CD4-positive, alpha-beta T cell treated with Interleukin-15 for 1 hour (primary cell): ENCODE measurements around the gene LCK.
"Not testable (repeated sequence)": the region's sequence is repeated elsewhere in the genome, so short reads cannot be mapped to it uniquely, and the experiment has no call there.

ENCODE experiments used
- DNase-seq: peaks from one replicate; pipeline ENCODE4 v3.0.0-alpha.2; 2020

Gene LCK

DNA sequence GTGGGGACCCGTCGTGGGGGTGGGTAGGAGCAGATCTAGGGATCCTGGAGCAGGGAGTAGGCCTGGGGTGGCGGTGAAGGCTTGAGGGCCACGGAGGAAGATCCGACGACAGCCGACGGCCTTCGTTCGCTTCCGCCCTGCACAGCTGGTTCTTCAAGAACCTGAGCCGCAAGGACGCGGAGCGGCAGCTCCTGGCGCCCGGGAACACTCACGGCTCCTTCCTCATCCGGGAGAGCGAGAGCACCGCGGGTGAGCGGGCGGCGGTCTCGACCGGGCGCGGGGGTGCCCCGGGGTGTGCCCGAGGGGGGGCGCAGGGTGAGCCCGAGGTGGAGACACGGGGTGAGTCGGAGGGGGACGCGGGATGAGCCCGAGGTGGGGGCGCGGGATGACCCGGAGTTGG is 24.4 kb downstream of the LCK start:
- no peak for DNase-seq

DNA sequence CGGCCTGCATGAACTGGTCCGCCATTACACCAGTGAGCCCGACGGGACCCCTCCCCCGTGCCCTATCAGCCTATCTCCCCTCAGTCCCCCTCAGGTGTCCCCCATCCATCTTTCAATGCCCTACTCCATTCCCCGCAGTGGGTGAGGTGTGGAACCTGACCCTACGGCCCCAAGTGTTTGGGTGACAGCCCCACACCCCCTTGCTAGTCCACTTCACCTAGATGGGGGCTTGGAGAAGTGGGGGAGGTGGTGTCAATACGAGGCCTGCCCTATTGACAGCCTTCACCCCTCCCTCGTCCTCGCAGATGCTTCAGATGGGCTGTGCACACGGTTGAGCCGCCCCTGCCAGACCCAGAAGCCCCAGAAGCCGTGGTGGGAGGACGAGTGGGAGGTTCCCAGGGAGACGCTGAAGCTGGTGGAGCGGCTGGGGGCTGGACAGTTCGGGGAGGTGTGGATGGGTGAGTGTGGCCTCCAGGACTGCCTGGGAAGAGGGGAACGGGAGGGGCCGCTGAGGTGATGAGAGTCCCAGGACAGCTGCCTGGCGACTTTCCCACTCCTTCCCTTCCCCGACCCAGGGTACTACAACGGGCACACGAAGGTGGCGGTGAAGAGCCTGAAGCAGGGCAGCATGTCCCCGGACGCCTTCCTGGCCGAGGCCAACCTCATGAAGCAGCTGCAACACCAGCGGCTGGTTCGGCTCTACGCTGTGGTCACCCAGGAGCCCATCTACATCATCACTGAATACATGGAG is 25.1 kb downstream of the LCK start:
- no peak for DNase-seq

DNA sequence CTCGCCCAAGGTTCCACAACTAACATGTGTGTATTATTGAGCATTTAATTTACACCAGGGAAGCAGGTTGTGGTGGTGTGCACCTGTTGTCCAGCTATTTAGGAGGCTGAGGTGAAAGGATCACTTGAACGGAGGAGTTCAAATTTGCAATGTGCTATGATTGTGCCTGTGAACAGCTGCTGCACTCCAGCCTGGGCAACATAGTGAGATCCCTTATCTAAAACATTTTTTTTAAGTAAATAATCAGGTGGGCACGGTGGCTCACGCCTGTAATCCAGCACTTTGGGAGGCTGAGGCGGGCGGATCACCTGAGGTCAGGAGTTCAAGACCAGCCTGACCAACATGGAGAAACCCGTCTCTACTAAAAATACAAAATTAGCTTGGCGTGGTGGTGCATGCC is 33.7 kb downstream of the LCK start:
- DNase-seq = not testable (repeated sequence)

DNA sequence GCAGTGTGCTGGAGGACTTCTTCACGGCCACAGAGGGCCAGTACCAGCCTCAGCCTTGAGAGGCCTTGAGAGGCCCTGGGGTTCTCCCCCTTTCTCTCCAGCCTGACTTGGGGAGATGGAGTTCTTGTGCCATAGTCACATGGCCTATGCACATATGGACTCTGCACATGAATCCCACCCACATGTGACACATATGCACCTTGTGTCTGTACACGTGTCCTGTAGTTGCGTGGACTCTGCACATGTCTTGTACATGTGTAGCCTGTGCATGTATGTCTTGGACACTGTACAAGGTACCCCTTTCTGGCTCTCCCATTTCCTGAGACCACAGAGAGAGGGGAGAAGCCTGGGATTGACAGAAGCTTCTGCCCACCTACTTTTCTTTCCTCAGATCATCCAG is 34.6 kb downstream of the LCK start:
- no peak for DNase-seq

DNA sequence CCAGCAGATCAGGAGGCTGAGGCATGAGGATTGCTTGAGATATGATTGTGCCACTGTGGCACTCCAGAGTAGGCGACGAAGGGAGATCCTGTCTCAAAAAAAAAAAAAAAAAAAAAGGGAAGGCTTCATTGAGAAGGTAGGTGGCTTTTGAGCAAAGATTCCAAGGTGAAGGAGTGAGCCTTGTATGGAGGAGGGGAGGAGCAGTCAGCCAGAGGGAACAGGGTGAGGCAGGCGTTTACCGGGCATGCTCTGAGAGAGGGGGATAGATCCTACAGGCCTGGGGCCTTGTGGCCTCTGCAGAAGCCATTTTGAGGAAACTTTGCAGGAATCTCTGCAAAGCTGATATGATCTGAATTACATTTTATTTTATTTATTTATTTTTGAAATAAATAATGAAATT is 35.7 kb downstream of the LCK start:
- DNase-seq = no peak

DNA sequence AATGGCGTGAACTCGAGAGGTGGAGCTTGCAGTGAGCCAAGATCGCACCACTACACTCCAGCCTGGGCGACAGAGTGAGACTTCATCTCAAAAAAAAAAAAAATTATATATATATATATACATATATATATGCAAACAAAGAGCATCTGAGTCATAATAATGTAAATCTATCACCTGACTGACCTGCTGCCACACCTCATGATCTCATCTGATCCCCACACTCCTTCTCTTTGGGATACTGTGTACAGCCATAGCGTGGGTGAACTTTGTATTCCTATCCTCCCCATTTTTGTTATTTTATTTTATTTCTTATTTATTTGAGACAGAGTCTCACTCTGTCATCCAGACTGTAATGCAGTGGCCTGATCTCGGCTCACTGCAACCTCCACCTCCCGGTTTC is 38.2 kb downstream of the LCK start:
- no peak for DNase-seq

DNA sequence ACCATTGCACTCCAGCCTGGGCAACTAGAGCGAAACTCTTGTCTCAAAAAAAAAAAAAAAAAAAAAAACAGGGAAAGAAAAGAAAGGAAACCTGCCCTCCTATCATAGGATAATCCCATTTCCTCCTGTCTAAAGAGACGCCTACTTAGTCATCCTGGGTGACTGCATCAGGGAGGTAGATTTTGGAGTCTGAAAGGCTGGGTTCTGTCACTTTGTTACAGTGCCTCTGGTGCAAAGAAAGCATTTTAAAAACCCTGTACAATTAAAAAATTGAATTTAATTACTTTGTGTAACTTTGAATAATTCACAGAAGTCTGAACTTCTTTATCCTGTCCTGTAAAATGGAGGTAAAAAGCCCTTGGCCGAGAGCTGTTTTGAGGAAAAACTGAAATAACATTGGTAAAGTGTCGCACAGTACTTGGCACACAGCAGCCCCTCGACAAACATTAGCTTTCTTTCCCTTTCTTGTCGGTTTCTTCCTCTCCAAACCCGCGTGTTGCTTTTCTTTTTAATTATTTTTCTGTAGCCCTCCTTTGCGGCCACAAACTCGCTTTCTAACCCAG is 40.2 kb downstream of the LCK start:
- no peak for DNase-seq

DNA sequence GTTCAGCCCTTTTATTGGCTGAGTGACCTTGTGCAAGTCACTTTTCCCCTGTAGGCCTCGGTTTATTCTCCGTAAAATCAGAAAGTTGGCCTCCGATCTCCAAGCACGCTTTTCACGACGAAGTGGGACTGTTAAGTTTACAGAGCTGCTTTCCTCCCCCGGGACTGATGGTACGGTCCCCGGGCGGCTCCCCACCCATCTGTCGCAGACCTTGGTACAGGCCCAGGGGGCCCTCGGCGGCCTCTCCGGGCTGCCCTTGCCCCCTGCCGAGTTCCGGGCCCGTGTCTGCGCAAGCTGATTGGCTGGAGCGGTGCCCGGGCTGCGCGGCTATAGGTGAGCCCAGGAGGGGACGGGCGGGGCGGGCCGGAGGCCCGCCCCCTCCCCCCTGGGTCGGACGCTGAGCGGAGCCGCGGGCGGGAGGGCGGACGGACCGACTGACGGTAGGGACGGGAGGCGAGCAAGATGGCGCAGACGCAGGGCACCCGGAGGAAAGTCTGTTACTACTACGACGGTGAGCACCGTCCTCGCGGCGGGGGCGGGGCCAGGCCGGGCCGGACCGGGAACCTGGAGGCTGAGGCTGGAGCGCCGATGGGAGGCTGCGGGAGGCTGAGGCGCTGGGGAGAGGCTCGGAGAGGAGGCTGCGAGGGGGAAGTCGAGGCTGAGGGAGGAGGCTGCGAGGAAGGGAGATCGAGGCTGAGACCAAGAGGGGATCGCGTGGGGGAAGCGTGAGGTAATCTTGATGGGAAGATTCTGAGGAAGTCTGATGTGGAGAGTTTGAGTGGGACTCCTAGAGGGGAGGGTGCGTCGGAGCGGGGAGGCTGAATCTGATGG is 40.9 kb downstream of the LCK start, which contains the start of gene HDAC1:
Gene HDAC1, plus strand, starts transcription at position 376 of the 831 bp plus-strand sequence. Its CDS starts 87 bp downstream, at position 463.
- DNase-seq = peak; percentile 99

DNA sequence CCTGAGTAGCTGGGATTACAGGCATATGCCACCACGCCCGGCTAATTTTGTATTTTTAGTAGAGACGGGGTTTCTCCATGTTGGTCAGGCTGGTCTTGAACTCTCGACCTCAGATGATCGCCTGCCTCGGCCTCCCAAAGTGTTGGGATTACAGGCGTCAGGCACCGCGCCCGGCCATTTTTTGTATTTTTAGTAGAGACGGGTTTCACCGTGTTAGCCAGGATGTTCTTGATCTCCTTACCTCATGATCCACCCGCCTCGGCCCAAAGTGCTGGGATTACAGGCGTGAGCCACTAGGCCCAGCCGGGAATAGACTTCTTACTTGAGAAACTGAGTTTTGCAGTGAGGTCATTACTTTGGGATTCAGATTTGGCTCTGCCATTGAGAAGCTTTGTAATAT is 47.1 kb downstream of the LCK start:
- not testable (repeated sequence) for DNase-seq

DNA sequence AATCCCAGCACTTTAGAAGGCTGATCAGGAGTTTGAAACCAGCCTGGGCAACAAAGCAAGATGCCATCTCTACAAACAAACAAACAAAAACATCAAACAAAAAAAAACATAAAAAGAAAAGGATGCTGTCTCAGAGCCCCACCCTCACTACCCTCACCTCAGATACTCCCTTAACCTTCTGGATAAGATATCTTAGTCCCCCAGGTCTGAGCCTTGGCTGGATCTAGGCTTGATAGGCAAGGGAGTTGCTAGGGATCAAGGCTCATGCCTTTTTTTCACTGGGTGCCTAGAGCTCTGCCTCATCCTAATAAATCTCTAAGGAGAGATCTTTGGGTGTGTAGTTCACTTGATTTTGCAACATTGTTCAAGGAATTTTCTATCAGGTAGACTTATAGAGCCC is 48.3 kb downstream of the LCK start:
- DNase-seq = no peak

DNA sequence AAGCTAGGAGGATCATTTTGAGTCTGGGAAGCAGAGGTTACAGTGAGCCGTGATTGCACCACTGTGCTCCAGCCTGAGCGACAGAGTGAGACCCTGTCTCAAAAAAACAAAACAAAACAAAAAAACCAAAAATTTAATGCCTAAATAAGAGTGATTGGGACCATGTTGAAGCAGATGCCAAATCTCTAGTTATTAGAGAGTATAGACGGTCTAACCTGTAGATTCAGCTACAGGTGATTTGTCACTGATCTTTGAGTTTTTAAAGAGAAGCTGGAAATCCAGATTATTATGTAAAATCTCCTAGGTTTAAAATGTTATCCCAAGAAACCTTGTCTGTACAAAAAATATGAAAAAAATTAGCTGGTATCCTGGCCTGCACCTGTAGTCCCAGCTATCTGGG is 52.3 kb downstream of the LCK start:
- no peak for DNase-seq

DNA sequence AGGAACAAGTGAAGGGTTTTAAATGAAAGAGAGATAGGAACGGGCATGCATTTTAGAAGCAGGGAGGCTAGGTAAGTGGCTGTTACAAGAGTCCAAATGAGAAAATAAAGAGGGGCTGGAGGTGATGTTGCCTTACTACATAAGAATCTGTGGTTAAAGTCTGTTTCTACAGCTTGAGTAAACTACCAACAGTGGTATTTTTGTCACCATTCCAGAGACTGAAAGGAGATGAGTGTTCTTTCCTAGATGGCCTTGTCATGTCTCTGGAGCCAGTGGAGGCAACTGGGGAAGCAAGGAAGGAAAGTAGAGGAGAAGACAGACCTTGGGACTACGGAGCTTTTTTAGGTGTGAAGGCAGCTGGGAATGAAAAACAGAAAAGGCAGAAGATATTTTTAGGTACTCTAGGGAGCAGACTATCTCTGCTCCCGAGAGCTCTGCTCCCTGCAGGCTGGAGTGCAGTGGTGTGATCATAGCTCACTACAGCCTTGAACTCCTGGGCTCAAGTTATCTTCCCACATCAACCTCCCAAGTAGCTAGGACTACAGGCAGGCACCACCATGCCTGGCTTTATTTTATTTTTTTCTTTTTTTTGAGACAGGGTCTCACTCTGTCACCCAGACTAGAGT is 53.0 kb downstream of the LCK start:
- DNase-seq = no peak

DNA sequence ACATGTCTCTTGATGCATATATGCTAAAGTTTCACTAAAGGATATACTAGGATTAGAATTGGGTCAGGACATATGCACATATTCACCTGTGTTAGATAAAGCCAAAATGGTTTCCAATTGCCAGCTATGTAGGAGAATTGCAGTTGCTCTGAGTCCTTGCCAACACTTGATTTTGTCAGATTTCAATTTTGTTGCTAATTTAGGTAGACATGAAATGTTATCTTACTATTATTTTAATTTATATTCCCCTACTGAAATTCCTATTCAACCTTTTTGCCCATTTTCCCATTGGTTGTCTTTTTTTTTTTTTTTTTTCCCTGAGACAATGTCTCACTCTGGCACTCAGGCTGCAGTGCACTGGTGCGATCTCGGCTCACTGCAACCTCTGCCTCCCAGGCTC is 54.2 kb downstream of the LCK start:
- DNase-seq = no peak

DNA sequence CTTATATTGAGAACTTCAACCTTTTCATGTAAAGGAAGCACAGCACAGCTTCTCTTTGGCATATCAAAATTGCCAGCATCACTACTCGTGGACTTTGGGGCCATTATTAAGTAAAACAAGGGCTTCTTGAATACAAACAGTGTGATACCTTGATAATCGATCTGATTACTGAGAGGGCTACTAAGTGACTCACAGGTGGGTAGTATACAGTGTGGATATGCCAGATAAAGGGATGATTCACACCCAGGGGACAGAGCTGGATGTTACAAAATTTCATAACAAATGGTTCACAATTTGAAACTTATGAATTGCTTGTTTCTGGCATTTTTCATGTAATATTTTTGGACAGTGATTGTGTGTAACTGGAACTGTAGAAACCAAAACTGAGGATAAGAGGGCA is 56.3 kb downstream of the LCK start:
- no peak for DNase-seq

DNA sequence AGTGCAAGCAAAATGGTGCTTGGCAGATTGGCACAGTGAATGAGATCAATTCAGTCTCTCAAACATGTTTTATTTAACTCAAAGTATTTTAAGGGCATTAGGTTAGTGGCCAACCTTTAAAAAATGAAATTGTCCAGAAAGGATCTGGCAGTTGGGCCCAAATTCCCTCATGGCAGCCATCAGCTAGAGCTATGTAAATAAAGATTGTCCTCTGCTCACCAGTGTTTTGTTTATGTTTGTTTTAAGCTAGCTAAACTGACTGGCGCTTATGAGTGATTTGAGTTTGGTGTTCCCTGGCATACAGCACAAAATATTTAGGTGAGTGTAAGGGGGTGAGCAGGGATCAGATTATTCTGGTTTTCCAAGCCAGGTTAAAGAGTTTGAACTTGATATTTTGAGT is 58.9 kb downstream of the LCK start:
- DNase-seq = no peak

DNA sequence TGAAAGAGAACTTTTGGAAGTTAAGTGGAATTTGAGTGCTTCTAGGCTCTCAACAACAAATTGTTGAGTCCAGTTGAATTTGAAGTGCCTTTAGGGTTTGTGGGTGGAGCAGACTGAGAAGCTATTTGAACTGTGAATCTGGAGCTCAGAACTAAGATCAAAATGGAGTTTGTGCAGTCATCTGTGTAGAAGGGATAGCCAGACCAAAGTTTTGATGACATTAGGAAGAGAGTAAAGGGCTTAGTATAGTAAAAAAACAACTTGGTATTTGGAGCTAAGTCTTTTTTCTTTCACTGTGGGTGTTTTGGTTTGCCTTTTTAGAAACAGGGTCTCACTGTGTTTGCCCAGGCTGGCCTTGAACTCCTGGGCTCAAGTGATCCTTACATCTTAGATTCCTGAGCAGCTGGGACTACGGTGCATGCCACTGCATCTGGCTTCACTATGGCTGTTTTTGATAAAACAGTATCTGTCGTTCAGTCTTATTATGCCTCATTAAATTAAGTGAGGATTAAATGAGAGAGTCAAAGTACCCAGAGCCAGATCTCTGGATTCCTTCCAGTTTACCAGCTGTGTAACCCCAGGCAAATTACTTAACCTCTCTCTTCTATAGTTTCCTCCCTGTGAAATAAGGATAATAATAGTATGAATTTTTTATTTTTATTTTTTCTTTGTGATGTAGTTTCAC is 60.8 kb downstream of the LCK start:
- DNase-seq = no peak

DNA sequence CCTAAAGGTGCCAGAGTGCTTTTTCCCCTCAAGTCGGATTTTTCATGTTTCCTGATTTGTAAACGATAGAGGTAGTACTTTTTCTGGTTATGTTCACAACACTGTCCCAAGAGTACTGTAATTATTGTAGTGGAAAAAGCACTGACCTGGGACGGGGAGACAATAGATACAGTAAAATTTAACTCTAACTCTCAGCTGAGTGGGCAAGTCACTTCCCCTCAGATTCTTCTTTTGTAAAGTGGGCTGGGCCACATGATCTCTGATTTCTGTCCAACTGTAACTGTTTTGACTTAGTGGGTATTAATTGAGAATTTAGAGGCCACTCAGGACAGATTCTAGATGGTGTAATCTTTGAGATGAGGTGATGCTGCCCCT is 65.8 kb downstream of the LCK start:
- no peak for DNase-seq

DNA sequence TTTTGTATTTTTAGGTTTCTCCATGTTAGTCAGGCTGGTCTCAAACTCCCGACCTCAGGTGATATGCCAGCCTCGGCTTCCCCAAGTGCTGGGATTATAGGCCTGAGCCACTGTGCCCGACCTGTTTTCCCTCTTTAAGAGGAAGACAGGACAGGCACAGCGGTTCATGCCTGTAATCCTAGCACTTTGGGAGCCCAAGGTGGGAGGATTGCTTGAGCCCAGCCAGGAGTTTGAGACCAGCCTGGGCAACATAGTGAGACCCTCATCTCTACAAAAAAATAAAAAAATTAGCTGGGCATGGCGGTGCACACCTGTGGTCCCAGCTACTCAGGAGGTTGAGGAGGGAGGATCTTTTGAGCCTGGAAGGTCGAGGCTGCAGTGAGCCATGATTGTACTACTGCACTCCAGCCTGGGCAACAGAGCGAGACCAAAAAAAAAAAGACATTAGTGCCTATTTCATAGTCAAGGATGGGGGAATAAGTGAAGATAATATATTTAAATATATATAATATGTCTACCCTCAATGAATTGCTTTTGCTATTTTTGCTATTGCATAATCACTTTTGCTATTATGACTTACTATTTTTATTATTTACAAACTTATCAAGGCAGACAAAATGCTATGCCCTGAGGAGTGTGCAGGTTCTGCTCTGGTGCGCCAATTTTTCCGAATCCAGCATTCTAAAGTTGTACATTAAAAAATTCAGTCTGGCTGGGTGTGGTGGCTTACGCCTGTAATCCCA is 67.2 kb downstream of the LCK start:
- DNase-seq = no peak

DNA sequence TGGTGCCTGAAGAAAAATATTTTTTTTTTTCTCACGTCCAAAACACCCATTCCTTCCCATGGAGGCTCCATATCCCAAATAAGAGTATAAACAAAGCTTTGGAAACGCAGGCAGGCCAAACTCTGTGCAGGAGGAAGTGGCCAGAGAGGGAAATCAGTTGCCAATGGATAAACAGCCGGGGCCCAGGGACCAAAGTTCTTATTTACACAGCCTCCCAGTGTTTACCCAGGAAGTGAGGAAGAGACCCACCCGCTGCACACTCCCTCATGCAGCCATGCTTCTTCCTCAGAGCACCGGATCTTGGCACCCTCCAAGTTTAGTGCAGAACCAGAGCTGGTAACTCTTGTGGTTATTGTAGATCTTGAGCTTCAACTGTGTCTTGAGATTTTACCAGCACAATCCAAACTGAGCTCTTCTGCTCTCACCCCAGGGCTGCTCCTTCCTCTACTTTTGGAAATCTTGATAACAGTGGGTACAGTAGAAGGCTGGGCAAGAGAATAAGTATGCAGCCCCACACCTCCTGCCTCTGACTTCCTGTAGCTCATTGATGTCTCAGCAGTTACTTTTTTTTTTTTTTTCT is 70.7 kb downstream of the LCK start:
- DNase-seq = no peak

DNA sequence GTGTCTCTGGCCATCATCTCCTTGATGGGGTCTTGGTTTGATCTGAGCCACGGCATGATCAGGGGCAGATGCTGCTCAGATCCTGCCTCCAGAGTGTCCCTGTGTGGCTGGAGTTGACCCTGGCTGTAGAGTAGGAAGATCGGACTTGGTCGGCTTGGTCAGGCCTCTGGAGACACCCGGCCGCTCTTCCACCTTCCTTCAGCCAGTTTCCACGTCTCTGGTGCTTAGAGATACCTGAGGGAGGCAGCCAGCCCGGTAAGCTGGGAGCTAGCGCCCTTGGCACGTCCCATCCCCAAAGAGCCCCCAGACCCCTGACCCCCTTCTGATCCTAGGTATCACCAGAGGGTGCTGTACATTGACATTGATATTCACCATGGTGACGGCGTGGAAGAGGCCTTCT is 76.1 kb downstream of the LCK start:
- no peak for DNase-seq

DNA sequence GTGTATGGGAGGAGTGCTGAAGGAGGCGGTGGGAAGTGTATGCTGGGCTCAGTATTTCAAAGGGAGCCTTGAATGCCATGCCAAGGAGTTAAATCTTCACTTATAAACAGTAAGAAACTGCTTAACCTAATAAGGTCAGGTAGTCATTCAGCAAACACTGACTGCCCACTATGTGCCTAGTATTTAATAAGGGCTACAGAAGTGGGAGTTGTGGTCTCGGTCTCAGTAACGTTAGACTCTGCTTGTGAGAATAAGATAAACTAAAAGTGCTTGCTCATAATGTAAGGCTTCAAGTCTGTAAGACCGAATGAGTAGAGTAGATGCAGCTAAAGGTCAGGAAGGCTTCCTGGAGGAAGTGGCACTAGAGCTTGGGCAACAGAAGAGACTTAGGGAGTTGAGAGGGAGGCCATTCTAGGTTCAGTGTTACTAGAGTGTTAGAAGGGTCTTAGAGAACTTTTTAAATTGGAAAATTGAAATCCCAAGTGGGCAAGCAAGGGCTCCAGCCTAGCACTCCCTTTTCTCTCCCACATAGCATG is 78.9 kb downstream of the LCK start:
- DNase-seq = no peak
